Suprapubic skin (tissue), 4 donors: ENCODE measurements around the gene NARF. TPM values are rescaled to one million over a fixed set of nuclear protein-coding genes. Genes with fewer than 3 reads are reported as not detected.

ENCODE experiments used
- DNase-seq, 2 donors: peaks; one replicate each; pipeline ENCODE4 v3.0.0-alpha.2; 2019; ENCODE audit warnings: low spot score in 2 of 2
- H3K27ac ChIP-seq: fragments of 200-600 bp; sonication (generic); one replicate; pipeline ENCODE4 v1.5.1; 2019
- H3K27me3 ChIP-seq: fragments of 200-600 bp; sonication (generic); one replicate; pipeline ENCODE4 v1.5.1; 2019
- H3K36me3 ChIP-seq: fragments of 200-600 bp; sonication (generic); one replicate; pipeline ENCODE4 v1.5.1; 2019
- H3K4me1 ChIP-seq: fragments of 200-600 bp; sonication (generic); one replicate; pipeline ENCODE4 v1.5.1; 2019
- H3K4me3 ChIP-seq: fragments of 200-600 bp; sonication (generic); one replicate; pipeline ENCODE4 v1.5.1; 2019; ENCODE audit warnings: mild to moderate bottlenecking
- H3K9me3 ChIP-seq: fragments of 200-600 bp; sonication (generic); one replicate; pipeline ENCODE4 v1.5.1; 2019
- EP300 ChIP-seq: sonication (generic); formaldehyde crosslinking; IDR thresholded peaks from one replicate; pipeline ENCODE4 v1.6.1; 2017; ENCODE audit warnings: antibody characterized with exemption
- POLR2A ChIP-seq, 2 donors: fragments of 450-650 bp; IDR thresholded peaks; one replicate each; pipeline ENCODE4 v1.6.1; 2017; ENCODE audit warnings: antibody characterized with exemption in 2 of 2, mild to moderate bottlenecking in 2 of 2, moderate library complexity in 2 of 2
- POLR2AphosphoS5 ChIP-seq, 3 donors: sonication (generic); formaldehyde crosslinking; IDR thresholded peaks; one replicate each; pipeline ENCODE4 v1.6.1; 2017; ENCODE audit warnings: antibody characterized with exemption in 3 of 3
- WGBS: methylation state at CpG from one replicate; pipeline ENCODE4 v1.1.5; 2018; 5-methylcytosine and 5-hydroxymethylcytosine counted together
- total RNA-seq, 4 donors: library from RNA; depleted of rRNA; stranded (reverse); fragments of >200 nt; gene quantifications; one replicate each; pipeline ENCODE4 v1.1.0, GENCODE V29; 2016
- TF ChIP-seq, protein P1 (sequence below), 2 donors: fragments of 200-600 bp in 1 of 2; fragments of 450-650 bp in 1 of 2; sonication (generic) in 1 of 2; IDR thresholded peaks; one replicate each; pipeline ENCODE4 v1.5.1; 2016 to 2019; ENCODE audit warnings: antibody characterized with exemption in 2 of 2, mild to moderate bottlenecking in 1 of 2, moderate library complexity in 1 of 2

The NARF gene
- total RNA-seq, 4 donors from 2014 or later: 37.6 to 105 (median 44.7) TPM

DNA sequence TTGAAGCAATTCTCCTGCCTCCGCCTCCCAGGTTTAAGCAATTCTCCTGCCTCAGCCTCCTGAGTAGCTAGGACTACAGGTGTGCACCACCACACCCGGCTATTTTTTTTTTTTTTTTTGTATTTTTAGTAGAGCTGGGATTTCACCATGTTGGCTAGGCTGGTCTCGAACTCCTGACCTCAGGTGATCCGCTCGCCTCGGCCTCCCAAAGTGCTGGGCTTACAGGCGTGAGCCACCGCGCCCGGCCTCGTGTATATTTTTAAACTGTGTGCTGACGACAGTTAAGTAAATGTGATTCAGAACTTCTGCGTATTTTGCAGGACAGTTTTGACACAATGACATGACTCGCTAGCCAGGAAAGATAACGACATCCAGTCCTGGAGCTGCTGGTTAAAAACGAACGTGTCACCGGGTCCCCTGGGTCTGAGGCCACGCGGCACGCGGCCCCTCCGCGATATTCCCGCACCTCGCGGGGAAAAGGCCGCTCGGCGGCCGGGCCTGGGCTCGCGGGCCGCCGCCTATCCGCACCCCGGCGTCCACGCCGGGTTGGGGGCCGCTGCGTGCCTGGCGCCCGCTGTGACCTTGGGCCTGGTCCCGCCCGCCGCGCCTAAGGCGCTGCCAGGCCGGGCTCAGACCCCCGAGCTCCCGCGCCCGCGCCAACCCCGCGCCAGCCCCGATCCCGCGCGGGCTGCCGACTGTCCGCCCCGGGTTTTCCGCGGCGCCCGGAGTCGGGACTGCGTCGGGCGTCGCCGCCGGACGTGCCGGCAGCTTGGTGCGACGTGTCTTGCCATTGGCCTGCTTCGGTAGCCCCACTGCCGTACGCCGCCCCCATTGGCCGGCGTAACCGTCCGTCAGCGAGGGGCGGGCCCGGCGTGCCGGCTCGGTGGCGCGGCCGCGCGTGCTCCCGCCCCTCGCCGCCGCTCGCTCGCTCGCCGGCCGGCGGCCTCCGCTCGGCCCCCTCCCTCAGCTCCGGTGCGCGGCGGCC is 60.6 kb downstream of the NARF start, which contains the start of gene FOXK2:
Gene FOXK2, plus strand, starts transcription at position 907 of the 985 bp plus-strand sequence. CDS start 157 bp downstream, outside the sequence.
- 15% methylated on average over 15 of the region's 114 CpGs for WGBS
- TF ChIP-seq EP300 (no peak), POLR2AphosphoS5 (IDR thresholded peaks at IDR 0.05) (peak in 2 of 3 donors; percentile 34 to 44), POLR2A (IDR thresholded peaks at IDR 0.05) (peak in 1 of 2 donors; percentile 68)
- no peaks in the 10 kb centered on the region for H3K9me3 ChIP-seq
- DNase-seq: peak; percentile 93
- peak within 1 kb of the TSS; percentile 99 for H3K27ac ChIP-seq
- peak within 1 kb of the TSS; percentile 78 for H3K4me3 ChIP-seq
- no peaks in the 10 kb centered on the region for H3K27me3 ChIP-seq
- H3K4me1 ChIP-seq: peaks cover 31% of the 10 kb centered on the region
- no peaks in the 10 kb centered on the region for H3K36me3 ChIP-seq

DNA sequence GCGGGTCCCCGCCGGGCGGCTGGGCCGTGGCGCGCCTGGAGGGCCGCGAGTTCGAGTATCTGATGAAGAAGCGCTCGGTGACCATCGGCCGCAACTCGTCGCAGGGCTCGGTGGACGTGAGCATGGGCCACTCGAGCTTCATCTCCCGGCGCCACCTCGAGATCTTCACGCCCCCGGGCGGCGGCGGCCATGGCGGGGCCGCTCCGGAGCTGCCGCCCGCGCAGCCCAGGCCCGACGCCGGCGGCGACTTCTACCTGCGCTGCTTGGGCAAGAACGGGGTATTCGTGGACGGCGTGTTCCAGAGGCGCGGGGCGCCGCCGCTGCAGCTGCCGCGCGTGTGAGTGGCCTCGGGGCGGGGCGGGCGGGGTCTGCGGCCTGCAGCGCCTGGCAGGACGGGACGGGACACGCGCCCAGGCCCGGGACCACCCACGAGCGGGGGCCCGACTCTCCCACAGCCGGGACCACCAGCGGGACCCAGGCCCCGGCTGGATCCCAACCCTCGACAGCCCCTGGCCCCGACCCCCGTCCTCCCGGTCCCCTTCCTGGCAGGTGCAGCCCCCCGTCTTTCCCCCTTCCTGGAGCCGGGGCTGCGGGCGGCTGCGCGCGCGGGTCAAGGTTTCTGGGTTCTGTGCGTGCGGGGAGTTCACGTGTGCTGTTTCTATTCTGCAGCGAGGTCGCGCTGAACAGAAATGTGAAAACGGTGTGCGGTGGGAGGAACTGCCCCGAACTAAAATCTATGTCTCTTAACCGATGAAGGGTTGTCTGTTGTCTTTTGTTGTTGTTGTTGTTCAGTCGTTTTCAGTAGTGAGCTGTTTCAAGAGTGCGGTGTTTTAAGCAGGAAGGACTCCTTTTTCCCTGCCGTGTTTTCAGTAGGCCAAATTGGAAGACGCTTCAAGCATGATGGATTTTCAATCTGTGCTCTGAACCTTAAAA is 61.7 kb downstream of the NARF start:
- H3K36me3 ChIP-seq: no peaks in the 10 kb centered on the region
- no peak for TF ChIP-seq EP300
- TF ChIP-seq POLR2A (IDR thresholded peaks at IDR 0.05): no peak
- no peak for TF ChIP-seq POLR2AphosphoS5 (IDR thresholded peaks at IDR 0.05)
- TF ChIP-seq, protein P1, sequence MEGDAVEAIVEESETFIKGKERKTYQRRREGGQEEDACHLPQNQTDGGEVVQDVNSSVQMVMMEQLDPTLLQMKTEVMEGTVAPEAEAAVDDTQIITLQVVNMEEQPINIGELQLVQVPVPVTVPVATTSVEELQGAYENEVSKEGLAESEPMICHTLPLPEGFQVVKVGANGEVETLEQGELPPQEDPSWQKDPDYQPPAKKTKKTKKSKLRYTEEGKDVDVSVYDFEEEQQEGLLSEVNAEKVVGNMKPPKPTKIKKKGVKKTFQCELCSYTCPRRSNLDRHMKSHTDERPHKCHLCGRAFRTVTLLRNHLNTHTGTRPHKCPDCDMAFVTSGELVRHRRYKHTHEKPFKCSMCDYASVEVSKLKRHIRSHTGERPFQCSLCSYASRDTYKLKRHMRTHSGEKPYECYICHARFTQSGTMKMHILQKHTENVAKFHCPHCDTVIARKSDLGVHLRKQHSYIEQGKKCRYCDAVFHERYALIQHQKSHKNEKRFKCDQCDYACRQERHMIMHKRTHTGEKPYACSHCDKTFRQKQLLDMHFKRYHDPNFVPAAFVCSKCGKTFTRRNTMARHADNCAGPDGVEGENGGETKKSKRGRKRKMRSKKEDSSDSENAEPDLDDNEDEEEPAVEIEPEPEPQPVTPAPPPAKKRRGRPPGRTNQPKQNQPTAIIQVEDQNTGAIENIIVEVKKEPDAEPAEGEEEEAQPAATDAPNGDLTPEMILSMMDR (IDR thresholded peaks at IDR 0.05): no peak
- no peaks in the 10 kb centered on the region for H3K27me3 ChIP-seq
- peak overlapping the region; percentile 85 for H3K27ac ChIP-seq
- H3K4me1 ChIP-seq: peaks cover 41% of the 10 kb centered on the region
- DNase-seq: peak in 1 of 2 donors; percentile 78
- no peaks in the 10 kb centered on the region for H3K9me3 ChIP-seq
- WGBS: under 1% methylated on average over 12 of the region's 94 CpGs
- peak overlapping the region; percentile 78 for H3K4me3 ChIP-seq

DNA sequence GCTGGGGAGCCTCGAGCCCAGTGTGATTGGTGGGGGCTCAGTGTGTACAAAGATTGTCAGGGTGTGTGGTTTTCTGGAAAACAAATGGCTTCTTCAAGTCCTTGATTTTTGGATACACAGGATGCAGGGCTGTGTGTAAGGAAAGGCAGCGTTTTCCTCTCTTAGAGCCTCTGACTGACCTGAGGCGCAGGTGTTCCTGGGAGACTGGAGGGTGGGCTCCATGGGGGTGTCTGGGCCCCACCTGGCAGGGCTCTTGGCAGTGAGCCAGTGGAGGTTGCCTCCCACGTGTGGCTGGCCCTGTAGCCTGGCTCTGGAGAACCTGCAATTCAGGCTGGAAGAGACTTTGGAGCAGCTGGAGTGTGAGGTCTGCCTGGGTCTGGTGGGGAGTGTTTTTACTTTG is 66.0 kb downstream of the NARF start:
- TF ChIP-seq, protein P1 (IDR thresholded peaks at IDR 0.05): no peak
- TF ChIP-seq POLR2AphosphoS5 (IDR thresholded peaks at IDR 0.05) (no peak), POLR2A (IDR thresholded peaks at IDR 0.05) (no peak), EP300 (no peak)
- WGBS: 39% methylated on average over 4 of the region's 4 CpGs
- no peak for DNase-seq
- Histone ChIP-seq H3K36me3 (no peaks in the 10 kb centered on the region), H3K27me3 (no peaks in the 10 kb centered on the region), H3K27ac (peak overlapping the region; percentile 56), H3K4me1 (peaks cover 73% of the 10 kb centered on the region), H3K9me3 (no peaks in the 10 kb centered on the region), H3K4me3 (no peak overlapping the region)

DNA sequence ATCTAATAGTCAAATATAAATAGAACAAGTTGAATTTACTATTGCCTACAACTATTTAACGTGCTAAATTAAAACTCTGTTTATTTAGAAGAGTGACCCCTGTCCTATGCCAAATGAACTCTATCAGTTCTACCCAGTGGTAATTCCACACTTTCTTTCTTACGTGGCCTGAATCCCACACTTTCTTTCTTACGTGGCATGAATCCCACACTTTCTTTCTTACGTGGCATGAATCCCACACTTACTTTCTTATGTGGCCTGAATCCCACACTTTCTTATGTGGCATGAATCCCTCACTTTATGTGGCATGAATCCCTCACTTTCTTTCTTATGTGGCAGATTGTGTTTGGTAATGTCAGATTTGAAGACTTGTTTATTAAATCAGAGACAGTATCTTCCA is 67.2 kb downstream of the NARF start:
- TF ChIP-seq, protein P1 (IDR thresholded peaks at IDR 0.05): no peak
- TF ChIP-seq EP300 (no peak), POLR2A (IDR thresholded peaks at IDR 0.05) (no peak), POLR2AphosphoS5 (IDR thresholded peaks at IDR 0.05) (no peak)
- H3K4me3 ChIP-seq: no peak overlapping the region
- 32% methylated on average over 4 of the region's 4 CpGs for WGBS
- H3K27me3 ChIP-seq: no peaks in the 10 kb centered on the region
- H3K9me3 ChIP-seq: no peaks in the 10 kb centered on the region
- no peaks in the 10 kb centered on the region for H3K36me3 ChIP-seq
- peaks cover 80% of the 10 kb centered on the region for H3K4me1 ChIP-seq
- DNase-seq: no peak
- peak overlapping the region; percentile 51 for H3K27ac ChIP-seq

DNA sequence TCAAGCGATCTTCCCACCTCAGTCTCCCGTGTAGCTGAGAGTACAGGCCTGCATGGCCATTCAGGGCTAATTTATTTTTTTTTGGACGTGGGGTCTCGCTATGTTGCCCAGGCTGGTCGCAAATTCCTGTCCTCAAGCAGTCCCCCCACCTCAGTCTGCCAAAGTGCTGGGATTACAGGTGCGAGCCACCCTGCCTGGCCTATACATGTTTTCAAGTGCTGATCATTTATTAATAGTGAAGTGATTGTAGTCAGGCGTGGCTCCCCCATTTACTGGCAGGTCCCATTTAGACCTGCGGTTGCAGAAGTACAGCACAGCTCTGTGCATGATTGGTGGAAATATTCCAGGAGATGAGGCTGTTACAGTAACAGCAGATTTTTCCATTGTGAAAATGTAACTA is 69.4 kb downstream of the NARF start:
- Histone ChIP-seq H3K27me3 (no peaks in the 10 kb centered on the region), H3K4me1 (peaks cover 79% of the 10 kb centered on the region), H3K9me3 (no peaks in the 10 kb centered on the region), H3K27ac (peak overlapping the region; percentile 12), H3K36me3 (no peaks in the 10 kb centered on the region), H3K4me3 (no peak overlapping the region)
- 50% methylated on average over 8 of the region's 8 CpGs for WGBS
- DNase-seq: no peak
- no peak for TF ChIP-seq EP300
- TF ChIP-seq, protein P1 (IDR thresholded peaks at IDR 0.05): no peak
- TF ChIP-seq POLR2AphosphoS5 (IDR thresholded peaks at IDR 0.05): no peak
- no peak for TF ChIP-seq POLR2A (IDR thresholded peaks at IDR 0.05)
